HepG2 (cell line): Measurements from ENCODE around the gene ST6GAL2. TPM values are rescaled to one million over a fixed set of nuclear protein-coding genes. Genes with fewer than 3 reads are reported as not detected.

Source experiments
- MAFF ChIP-seq: IDR thresholded peaks from 2 replicates; pipeline ENCODE4 v1.6.1; 2011; ENCODE audit warnings: low read depth, low read length, improper control_type of control experiment
- MTF2 ChIP-seq: sonication (generic); formaldehyde crosslinking; IDR thresholded peaks from 2 replicates; pipeline ENCODE4 v1.5.0; 2020; ENCODE audit warnings: missing genetic modification reagents, borderline replicate concordance
- ZMYM2 ChIP-seq: sonication (generic); formaldehyde crosslinking; IDR thresholded peaks from 2 replicates; pipeline ENCODE4 v1.8.0; 2022; ENCODE audit warnings: mild to moderate bottlenecking, missing genetic modification reagents
- ZNF646 ChIP-seq: sonication (generic); formaldehyde crosslinking; IDR thresholded peaks from 2 replicates; pipeline ENCODE4 v1.9.0; 2021; ENCODE audit warnings: mild to moderate bottlenecking, missing genetic modification reagents
- polyA plus RNA-seq, 8 experiments: library from polyadenylated mRNA; depleted of rRNA in 3 of 8; stranded (reverse) in 7 of 8; unstranded in 1 of 8; fragments of >200 nt; fragmentation: Illumina TruSeq in 4 of 8; extraction: Trizol in 4 of 8; gene quantifications; 2 replicates each; pipeline versions ENCODE4 v1.2.1 to v1.2.3, GENCODE V29; 2011 to 2016; ENCODE audit warnings: low read depth in 4 of 8, missing spikeins in 1 of 8, mixed read lengths in 1 of 8; ENCODE audit not compliant: insufficient read depth in 1 of 8
- total RNA-seq, 5 experiments: library from RNA; depleted of rRNA; stranded (reverse); fragments of >200 nt; fragmentation: Illumina TruSeq; extraction: Trizol; gene quantifications; 2 replicates each; pipeline ENCODE4 v1.2.3, GENCODE V29; 2016; ENCODE audit warnings: low read depth in 1 of 5
- TF ChIP-seq, protein P1 (sequence below): sonication (generic); formaldehyde crosslinking; IDR thresholded peaks from 2 replicates; pipeline ENCODE4 v1.5.1; 2020; ENCODE audit warnings: mild to moderate bottlenecking, missing genetic modification reagents, moderate library complexity
- TF ChIP-seq, protein P2 (sequence below): sonication (generic); formaldehyde crosslinking; IDR thresholded peaks from 2 replicates; pipeline ENCODE4 v1.4.0; 2020; ENCODE audit warnings: missing genetic modification reagents, borderline replicate concordance

ST6GAL2 gene
- total and polyA plus RNA-seq, 2 of the 13 experiments (the other 11 are each of a cell fraction or from before 2014, with no cell fraction given) = not detected

DNA sequence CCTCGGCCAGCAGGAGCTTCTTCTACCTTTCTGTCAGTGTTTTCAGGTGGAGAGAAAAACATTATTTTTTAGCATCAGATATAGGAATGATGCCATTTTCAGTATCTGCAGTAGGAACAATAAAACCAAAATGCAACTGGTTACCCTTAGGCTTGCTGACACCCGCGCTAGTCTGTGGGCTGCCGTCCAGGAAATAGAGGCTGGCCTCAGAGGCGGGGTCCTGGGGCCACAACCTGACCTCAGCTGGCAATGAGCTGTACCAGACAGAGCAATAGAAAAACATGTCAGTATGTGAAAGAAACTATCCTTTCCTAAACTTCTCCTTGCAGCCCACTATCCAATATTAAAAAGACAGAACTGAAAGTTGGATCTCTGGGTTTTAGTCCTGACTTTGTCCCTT lies 4.6 kb upstream of the ST6GAL2 start (continued):
- TF ChIP-seq ZNF646 (CRISPR knock-in tag) (no peak), MTF2 (CRISPR knock-in tag) (no peak), ZMYM2 (no peak), MAFF (no peak)
- TF ChIP-seq, protein P1, sequence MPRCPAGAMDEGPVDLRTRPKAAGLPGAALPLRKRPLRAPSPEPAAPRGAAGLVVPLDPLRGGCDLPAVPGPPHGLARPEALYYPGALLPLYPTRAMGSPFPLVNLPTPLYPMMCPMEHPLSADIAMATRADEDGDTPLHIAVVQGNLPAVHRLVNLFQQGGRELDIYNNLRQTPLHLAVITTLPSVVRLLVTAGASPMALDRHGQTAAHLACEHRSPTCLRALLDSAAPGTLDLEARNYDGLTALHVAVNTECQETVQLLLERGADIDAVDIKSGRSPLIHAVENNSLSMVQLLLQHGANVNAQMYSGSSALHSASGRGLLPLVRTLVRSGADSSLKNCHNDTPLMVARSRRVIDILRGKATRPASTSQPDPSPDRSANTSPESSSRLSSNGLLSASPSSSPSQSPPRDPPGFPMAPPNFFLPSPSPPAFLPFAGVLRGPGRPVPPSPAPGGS (CRISPR knock-in tag) = no peak
- TF ChIP-seq, protein P2, sequence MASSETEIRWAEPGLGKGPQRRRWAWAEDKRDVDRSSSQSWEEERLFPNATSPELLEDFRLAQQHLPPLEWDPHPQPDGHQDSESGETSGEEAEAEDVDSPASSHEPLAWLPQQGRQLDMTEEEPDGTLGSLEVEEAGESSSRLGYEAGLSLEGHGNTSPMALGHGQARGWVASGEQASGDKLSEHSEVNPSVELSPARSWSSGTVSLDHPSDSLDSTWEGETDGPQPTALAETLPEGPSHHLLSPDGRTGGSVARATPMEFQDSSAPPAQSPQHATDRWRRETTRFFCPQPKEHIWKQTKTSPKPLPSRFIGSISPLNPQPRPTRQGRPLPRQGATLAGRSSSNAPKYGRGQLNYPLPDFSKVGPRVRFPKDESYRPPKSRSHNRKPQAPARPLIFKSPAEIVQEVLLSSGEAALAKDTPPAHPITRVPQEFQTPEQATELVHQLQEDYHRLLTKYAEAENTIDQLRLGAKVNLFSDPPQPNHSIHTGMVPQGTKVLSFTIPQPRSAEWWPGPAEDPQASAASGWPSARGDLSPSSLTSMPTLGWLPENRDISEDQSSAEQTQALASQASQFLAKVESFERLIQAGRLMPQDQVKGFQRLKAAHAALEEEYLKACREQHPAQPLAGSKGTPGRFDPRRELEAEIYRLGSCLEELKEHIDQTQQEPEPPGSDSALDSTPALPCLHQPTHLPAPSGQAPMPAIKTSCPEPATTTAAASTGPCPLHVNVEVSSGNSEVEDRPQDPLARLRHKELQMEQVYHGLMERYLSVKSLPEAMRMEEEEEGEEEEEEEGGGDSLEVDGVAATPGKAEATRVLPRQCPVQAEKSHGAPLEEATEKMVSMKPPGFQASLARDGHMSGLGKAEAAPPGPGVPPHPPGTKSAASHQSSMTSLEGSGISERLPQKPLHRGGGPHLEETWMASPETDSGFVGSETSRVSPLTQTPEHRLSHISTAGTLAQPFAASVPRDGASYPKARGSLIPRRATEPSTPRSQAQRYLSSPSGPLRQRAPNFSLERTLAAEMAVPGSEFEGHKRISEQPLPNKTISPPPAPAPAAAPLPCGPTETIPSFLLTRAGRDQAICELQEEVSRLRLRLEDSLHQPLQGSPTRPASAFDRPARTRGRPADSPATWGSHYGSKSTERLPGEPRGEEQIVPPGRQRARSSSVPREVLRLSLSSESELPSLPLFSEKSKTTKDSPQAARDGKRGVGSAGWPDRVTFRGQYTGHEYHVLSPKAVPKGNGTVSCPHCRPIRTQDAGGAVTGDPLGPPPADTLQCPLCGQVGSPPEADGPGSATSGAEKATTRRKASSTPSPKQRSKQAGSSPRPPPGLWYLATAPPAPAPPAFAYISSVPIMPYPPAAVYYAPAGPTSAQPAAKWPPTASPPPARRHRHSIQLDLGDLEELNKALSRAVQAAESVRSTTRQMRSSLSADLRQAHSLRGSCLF = no peak
